Spleen (tissue), 11 donors: ENCODE data around the gene SYNRG. TPM values are rescaled to one million over a fixed set of nuclear protein-coding genes. Genes with fewer than 3 reads are reported as not detected.

Experiments
- DNase-seq: peaks from one replicate; pipeline ENCODE4 v3.0.0-alpha.2; 2020
- H3K27ac ChIP-seq, 8 donors: fragments of 200-600 bp; sonication (generic) in 7 of 8; 1 replicate in 4 of 8; 2 replicates in 4 of 8; pipeline versions ENCODE4 v1.5.0 to v1.8.0; 2016 to 2021; ENCODE audit warnings: inconsistent platforms in 4 of 8, mild to moderate bottlenecking in 4 of 8, moderate library complexity in 1 of 8
- H3K27me3 ChIP-seq, 7 donors: fragments of 200-600 bp; sonication (generic) in 6 of 7; replicated peaks in 1 of 7; 1 replicate in 4 of 7; 2 replicates in 3 of 7; pipeline versions ENCODE4 v1.5.0 to v1.8.0; 2016 to 2021; ENCODE audit warnings: inconsistent platforms in 3 of 7, mild to moderate bottlenecking in 1 of 7
- H3K36me3 ChIP-seq, 6 donors: fragments of 200-600 bp; sonication (generic) in 5 of 6; 1 replicate in 4 of 6; 2 replicates in 2 of 6; pipeline versions ENCODE4 v1.5.0 to v1.8.0; 2016 to 2021; ENCODE audit warnings: inconsistent platforms in 2 of 6
- H3K4me1 ChIP-seq, 6 donors: fragments of 200-600 bp; sonication (generic) in 5 of 6; 1 replicate in 3 of 6; 2 replicates in 3 of 6; pipeline versions ENCODE4 v1.5.0 to v1.8.0; 2016 to 2021; ENCODE audit warnings: inconsistent platforms in 3 of 6
- H3K4me3 ChIP-seq, 8 donors: fragments of 200-600 bp; sonication (generic) in 7 of 8; 1 replicate in 4 of 8; 2 replicates in 4 of 8; pipeline versions ENCODE4 v1.5.0 to v1.8.0; 2016 to 2021; ENCODE audit warnings: inconsistent platforms in 4 of 8, mild to moderate bottlenecking in 4 of 8, moderate library complexity in 2 of 8
- H3K9me3 ChIP-seq, 8 donors: fragments of 200-600 bp; sonication (generic) in 7 of 8; 1 replicate in 4 of 8; 2 replicates in 4 of 8; pipeline versions ENCODE4 v1.5.0 to v1.8.0; 2016 to 2021; ENCODE audit warnings: inconsistent platforms in 4 of 8
- POLR2A ChIP-seq, 3 donors: fragments of 450-650 bp; IDR thresholded peaks; one replicate each; pipeline ENCODE4 v1.5.1; 2017; ENCODE audit warnings: antibody characterized with exemption in 3 of 3, mild to moderate bottlenecking in 1 of 3
- POLR2AphosphoS5 ChIP-seq, 3 donors: sonication (generic); formaldehyde crosslinking; IDR thresholded peaks; one replicate each; pipeline ENCODE4 v1.5.1; 2017; ENCODE audit warnings: antibody characterized with exemption in 3 of 3
- WGBS, 5 donors: extraction: QIAGEN DNeasy Blood & Tissue Kit in 3 of 5; methylation state at CpG; one replicate each; pipeline versions ENCODE4 v1.1.5 to v1.1.7; 2013 to 2018; 5-methylcytosine and 5-hydroxymethylcytosine counted together
- intact Hi-C: fragments of 100-400 bp; cut with DNase I; formaldehyde crosslinking; loops from one replicate; pipeline ENCODE4 v1.15.0; 2023; ENCODE audit warnings: low total_unique reads
- polyA plus RNA-seq, 3 donors: library from polyadenylated mRNA; stranded (reverse); fragments of 200-250 nt; gene quantifications; one replicate each; pipeline ENCODE4 v1.2.1, GENCODE V29; 2013
- total RNA-seq, 7 donors: library from RNA; depleted of rRNA in 3 of 7; stranded (reverse); fragments of >200 nt in 3 of 7; fragmentation: NEBNext Ultra II Directional in 4 of 7; extraction: Animal tissue kit (Norgen Biotek cat#: 25700) in 4 of 7; gene quantifications; one replicate each; pipeline versions ENCODE4 v1.1.0 to v1.2.1, GENCODE V29; 2016 to 2021
- TF ChIP-seq, protein P1 (sequence below), 11 experiments: fragments of 200-600 bp in 7 of 11; fragments of 450-650 bp in 4 of 11; sonication (generic) in 4 of 11; IDR thresholded peaks in 8 of 11; conservative IDR thresholded peaks in 3 of 11; 1 replicate in 7 of 11; 2 replicates in 4 of 11; pipeline versions ENCODE4 v1.4.0 to v1.8.0; 2016 to 2021; ENCODE audit warnings: antibody characterized with exemption in 11 of 11, inconsistent platforms in 4 of 11, mild to moderate bottlenecking in 1 of 11
- donor health status: healthy with polysubstance abuse.
- donor health status: DM: no; HTN: no; CAD: no; lungs with moderate emphysema.
- donor health status: DM: no; HTN: no; CAD: no.
- donor health status: Bipolar disorder and iron deficiency.
- donor health status: healthy.
- donor health status: DM: no; HTN: no; CAD: no.
- donor health status: DM: yes; HTN: yes; CAD: no.

Gene SYNRG
- total and polyA plus RNA-seq, 10 donors: 10.9 to 91.3 (median 69.8) TPM

DNA sequence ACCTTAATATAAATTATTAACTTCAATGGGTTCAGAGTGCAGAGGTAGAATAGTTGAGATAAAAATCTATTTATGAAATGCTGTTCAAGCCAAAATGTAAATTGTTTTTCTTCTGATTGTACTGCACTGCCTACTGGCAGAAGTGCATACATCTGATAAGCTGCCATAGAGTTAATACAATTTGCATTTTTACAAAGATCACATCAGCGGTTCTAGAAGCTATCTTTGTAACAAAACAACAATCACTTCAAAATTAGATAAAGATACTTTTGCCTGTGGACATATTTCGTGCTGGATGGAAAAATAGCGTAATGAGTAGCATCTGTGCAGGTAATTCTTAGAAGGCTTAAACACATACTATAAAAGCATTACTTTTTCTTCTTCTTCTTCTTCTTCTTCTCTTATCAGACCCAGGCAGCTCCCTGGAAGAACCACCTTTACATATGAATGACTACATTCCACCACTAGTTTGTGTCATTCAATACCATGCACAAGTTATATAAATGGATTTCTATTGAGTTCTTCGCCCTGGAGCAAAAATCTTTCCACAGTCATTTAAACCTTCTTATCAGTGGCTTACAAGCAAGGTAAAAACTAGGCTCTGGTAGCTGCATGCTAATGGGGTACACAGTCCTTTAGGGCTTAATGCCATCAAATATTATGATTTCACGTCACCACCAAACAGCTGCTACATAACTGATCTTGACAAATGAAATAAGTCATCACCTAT lies 47.0 kb downstream of the SYNRG start:
- intact Hi-C loops: no loop called here
- peaks cover 0 to 2% (median 0%) of the 10 kb centered on the region in 6 donors for H3K4me1 ChIP-seq
- TF ChIP-seq, protein P1, sequence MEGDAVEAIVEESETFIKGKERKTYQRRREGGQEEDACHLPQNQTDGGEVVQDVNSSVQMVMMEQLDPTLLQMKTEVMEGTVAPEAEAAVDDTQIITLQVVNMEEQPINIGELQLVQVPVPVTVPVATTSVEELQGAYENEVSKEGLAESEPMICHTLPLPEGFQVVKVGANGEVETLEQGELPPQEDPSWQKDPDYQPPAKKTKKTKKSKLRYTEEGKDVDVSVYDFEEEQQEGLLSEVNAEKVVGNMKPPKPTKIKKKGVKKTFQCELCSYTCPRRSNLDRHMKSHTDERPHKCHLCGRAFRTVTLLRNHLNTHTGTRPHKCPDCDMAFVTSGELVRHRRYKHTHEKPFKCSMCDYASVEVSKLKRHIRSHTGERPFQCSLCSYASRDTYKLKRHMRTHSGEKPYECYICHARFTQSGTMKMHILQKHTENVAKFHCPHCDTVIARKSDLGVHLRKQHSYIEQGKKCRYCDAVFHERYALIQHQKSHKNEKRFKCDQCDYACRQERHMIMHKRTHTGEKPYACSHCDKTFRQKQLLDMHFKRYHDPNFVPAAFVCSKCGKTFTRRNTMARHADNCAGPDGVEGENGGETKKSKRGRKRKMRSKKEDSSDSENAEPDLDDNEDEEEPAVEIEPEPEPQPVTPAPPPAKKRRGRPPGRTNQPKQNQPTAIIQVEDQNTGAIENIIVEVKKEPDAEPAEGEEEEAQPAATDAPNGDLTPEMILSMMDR (IDR thresholded peaks at IDR 0.05 in 8 of 11, conservative IDR thresholded peaks at IDR 0.05 in 3 of 11): no peak
- no peak for TF ChIP-seq POLR2AphosphoS5 (IDR thresholded peaks at IDR 0.05)
- no peak for TF ChIP-seq POLR2A (IDR thresholded peaks at IDR 0.05)
- H3K27me3 ChIP-seq: no peaks in the 10 kb centered on the region
- no peak overlapping the region for H3K4me3 ChIP-seq
- no peak for DNase-seq
- H3K27ac ChIP-seq: no peak overlapping the region
- H3K9me3 ChIP-seq: no peaks in the 10 kb centered on the region
- WGBS, 5 donors: 93 to 96% (median 95%) methylated on average over 5 of the region's 5 CpGs
- H3K36me3 ChIP-seq: peaks cover 0 to 98% (median 74%) of the 10 kb centered on the region in 6 donors

DNA sequence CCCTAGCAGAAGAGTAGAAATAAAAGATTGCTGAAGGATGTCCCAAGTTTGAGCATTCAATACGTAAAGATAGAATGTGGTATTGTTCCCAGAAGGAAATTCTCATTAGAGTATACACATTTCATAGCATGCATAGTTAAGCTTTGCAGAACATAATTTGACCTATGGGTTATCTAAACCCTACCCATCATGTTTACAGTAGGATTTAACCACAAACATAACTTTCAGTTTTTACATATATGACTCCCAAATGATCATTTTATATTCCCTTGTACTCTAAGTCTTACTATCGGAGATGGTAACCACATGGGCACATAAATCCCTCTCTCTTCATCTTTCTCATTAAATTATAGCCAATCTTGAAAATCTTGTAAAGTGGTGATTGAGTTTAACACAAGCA lies 50.9 kb downstream of the SYNRG start:
- Histone ChIP-seq H3K4me3 (no peak overlapping the region), H3K27me3 (no peaks in the 10 kb centered on the region), H3K9me3 (no peaks in the 10 kb centered on the region), H3K36me3 (peaks cover 0 to 100% (median 78%) of the 10 kb centered on the region in 6 donors), H3K4me1 (peaks cover 0 to 6% (median 1%) of the 10 kb centered on the region in 6 donors), H3K27ac (no peak overlapping the region)
- TF ChIP-seq POLR2AphosphoS5 (IDR thresholded peaks at IDR 0.05) (no peak), POLR2A (IDR thresholded peaks at IDR 0.05) (no peak)
- TF ChIP-seq, protein P1 (IDR thresholded peaks at IDR 0.05 in 8 of 11, conservative IDR thresholded peaks at IDR 0.05 in 3 of 11): no peak
- intact Hi-C loops: no loop called here
- DNase-seq: no peak
- 92 to 97% (median 96%) methylated on average over 2 of the region's 2 CpGs for WGBS, 5 donors

DNA sequence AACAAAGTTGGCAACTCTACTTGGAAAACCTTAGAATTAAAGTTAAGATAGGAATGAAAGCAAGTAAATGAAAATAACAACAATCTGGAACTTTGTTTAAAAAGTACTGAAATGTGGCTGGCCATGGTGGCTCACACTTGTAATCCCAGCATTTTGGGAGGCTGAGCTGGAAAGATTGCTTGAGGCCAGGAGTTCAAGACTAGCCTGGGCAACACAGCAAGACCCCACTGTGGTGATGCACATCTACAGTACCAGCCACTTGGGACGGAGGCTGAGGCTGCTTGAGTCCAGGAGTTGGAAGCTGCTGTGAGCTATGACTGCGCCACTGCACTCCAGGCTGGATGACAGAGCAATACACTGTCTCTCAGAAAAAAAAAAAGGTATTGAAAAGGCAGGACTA lies 51.7 kb downstream of the SYNRG start:
- no peak for DNase-seq
- H3K36me3 ChIP-seq: peaks cover 0 to 100% (median 81%) of the 10 kb centered on the region in 6 donors
- intact Hi-C loops: no loop called here
- H3K4me3 ChIP-seq: no peak overlapping the region
- H3K27ac ChIP-seq: no peak overlapping the region
- H3K4me1 ChIP-seq: peaks cover 0 to 13% (median 6%) of the 10 kb centered on the region in 6 donors
- 92 to 100% (median 97%) methylated on average over 2 of the region's 2 CpGs for WGBS, 5 donors
- TF ChIP-seq, protein P1 (IDR thresholded peaks at IDR 0.05 in 8 of 11, conservative IDR thresholded peaks at IDR 0.05 in 3 of 11): no peak
- TF ChIP-seq POLR2AphosphoS5 (IDR thresholded peaks at IDR 0.05) (peak in 1 of 3 donors; percentile 12), POLR2A (IDR thresholded peaks at IDR 0.05) (no peak)
- H3K9me3 ChIP-seq: no peaks in the 10 kb centered on the region
- H3K27me3 ChIP-seq: no peaks in the 10 kb centered on the region

DNA sequence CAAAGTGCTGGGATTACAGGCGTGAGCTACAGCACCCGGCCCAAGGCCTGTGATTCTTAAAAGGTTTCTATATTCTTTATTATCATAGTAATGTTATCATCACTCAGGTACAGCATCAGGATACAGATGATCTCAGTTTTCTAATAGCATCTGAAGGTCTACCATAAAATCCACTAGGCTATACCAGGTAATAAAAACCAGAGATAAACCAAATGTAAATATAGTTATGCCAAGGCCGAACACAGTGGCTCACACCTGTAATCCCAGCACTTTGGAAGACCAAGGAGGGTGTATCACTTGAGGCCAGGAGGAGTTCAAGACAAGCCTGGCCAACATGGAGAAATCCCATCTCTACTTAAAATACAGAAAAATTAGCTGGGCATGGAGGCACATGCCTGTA lies 53.8 kb downstream of the SYNRG start:
- intact Hi-C loops: no loop called here
- H3K27ac ChIP-seq: no peak overlapping the region
- H3K36me3 ChIP-seq: peaks cover 0 to 99% (median 66%) of the 10 kb centered on the region in 6 donors
- WGBS, 5 donors: 87 to 98% (median 95%) methylated on average over 3 of the region's 3 CpGs
- DNase-seq: no peak
- peaks cover 0 to 34% (median 17%) of the 10 kb centered on the region in 6 donors for H3K4me1 ChIP-seq
- H3K9me3 ChIP-seq: no peaks in the 10 kb centered on the region
- H3K27me3 ChIP-seq: no peaks in the 10 kb centered on the region
- TF ChIP-seq, protein P1 (IDR thresholded peaks at IDR 0.05 in 8 of 11, conservative IDR thresholded peaks at IDR 0.05 in 3 of 11): no peak
- no peak for TF ChIP-seq POLR2AphosphoS5 (IDR thresholded peaks at IDR 0.05)
- TF ChIP-seq POLR2A (IDR thresholded peaks at IDR 0.05): no peak
- no peak overlapping the region for H3K4me3 ChIP-seq
